A549 (cell line): ENCODE measurements around the gene ACTR3C.
"Not testable (repeated sequence)": the region's sequence is repeated elsewhere in the genome, so short reads cannot be mapped to it uniquely, and the experiment has no call there.

Experiments used
- CEBPB ChIP-seq, 2 experiments: fragments of >200 bp in 1 of 2; sonication (Bioruptor Twin) in 1 of 2; formaldehyde crosslinking in 1 of 2; IDR thresholded peaks; 2 replicates each; pipeline ENCODE4 v1.6.1; 2012 to 2016
- EHF ChIP-seq: fragments of 250-450 bp; sonication (Bioruptor Pico); IDR thresholded peaks from 2 replicates; pipeline ENCODE4 v1.5.0; 2020; ENCODE audit warnings: mild to moderate bottlenecking
- GATA3 ChIP-seq: IDR thresholded peaks from 2 replicates; pipeline ENCODE4 v1.6.1; 2012; ENCODE audit warnings: borderline replicate concordance
- HMGXB4 ChIP-seq: fragments of 250-450 bp; sonication (Bioruptor Pico); IDR thresholded peaks from 2 replicates; pipeline ENCODE4 v1.5.0; 2021; ENCODE audit warnings: mild to moderate bottlenecking, moderate library complexity, borderline replicate concordance
- JUN ChIP-seq, 2 experiments: fragments of >200 bp; sonication (Bioruptor Twin); formaldehyde crosslinking; IDR thresholded peaks; 2 replicates in 1 of 2; 3 replicates in 1 of 2; pipeline ENCODE4 v1.6.1; 2016 to 2017
- PHF8 ChIP-seq: fragments of 200-600 bp; sonication (generic); IDR thresholded peaks from 2 replicates; pipeline ENCODE4 v1.6.1; 2016; ENCODE audit warnings: low read depth, mild to moderate bottlenecking, antibody characterized with exemption, moderate library complexity, borderline replicate concordance
- POLR2A ChIP-seq: IDR thresholded peaks from 2 replicates; pipeline ENCODE4 v1.6.1; 2012; ENCODE audit warnings: mild to moderate bottlenecking, low read length
- RAD21 ChIP-seq, 2 experiments: fragments of >200 bp in 1 of 2; sonication (Bioruptor Twin) in 1 of 2; formaldehyde crosslinking in 1 of 2; IDR thresholded peaks in 1 of 2; conservative IDR thresholded peaks in 1 of 2; 2 replicates in 1 of 2; 3 replicates in 1 of 2; pipeline ENCODE4 v1.6.1; 2012 to 2018; ENCODE audit warnings: inconsistent platforms in 1 of 2
- SMC3 ChIP-seq: fragments of >200 bp; sonication (Bioruptor Twin); formaldehyde crosslinking; IDR thresholded peaks from 3 replicates; pipeline ENCODE4 v1.6.1; 2018; ENCODE audit warnings: inconsistent platforms
- TFCP2L1 ChIP-seq: fragments of 250-450 bp; sonication (Bioruptor Pico); IDR thresholded peaks from 2 replicates; pipeline ENCODE4 v1.5.0; 2021; ENCODE audit warnings: mild to moderate bottlenecking
- TF ChIP-seq, protein P1 (sequence below): fragments of >200 bp; sonication (Bioruptor Twin); formaldehyde crosslinking; IDR thresholded peaks from 3 replicates; pipeline ENCODE4 v1.5.1; 2016

GRCh38 chr7:150247745-150248144, 75.6 kb downstream of the ACTR3C start:
- TF ChIP-seq, protein P1, sequence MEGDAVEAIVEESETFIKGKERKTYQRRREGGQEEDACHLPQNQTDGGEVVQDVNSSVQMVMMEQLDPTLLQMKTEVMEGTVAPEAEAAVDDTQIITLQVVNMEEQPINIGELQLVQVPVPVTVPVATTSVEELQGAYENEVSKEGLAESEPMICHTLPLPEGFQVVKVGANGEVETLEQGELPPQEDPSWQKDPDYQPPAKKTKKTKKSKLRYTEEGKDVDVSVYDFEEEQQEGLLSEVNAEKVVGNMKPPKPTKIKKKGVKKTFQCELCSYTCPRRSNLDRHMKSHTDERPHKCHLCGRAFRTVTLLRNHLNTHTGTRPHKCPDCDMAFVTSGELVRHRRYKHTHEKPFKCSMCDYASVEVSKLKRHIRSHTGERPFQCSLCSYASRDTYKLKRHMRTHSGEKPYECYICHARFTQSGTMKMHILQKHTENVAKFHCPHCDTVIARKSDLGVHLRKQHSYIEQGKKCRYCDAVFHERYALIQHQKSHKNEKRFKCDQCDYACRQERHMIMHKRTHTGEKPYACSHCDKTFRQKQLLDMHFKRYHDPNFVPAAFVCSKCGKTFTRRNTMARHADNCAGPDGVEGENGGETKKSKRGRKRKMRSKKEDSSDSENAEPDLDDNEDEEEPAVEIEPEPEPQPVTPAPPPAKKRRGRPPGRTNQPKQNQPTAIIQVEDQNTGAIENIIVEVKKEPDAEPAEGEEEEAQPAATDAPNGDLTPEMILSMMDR = not testable (repeated sequence)
- not testable (repeated sequence) for TF ChIP-seq CEBPB (IDR thresholded peaks at IDR 0.05); RAD21 (conservative IDR thresholded peaks at IDR 0.05 in 1 of 2, IDR thresholded peaks at IDR 0.05 in 1 of 2); POLR2A; PHF8; JUN (IDR thresholded peaks at IDR 0.05); HMGXB4; TFCP2L1 (CRISPR knock-in tag); GATA3; EHF (CRISPR knock-in tag); SMC3
